ENCODE results near the gene RSPH6A. TPM values are rescaled to one million over a fixed set of nuclear protein-coding genes. Genes with fewer than 3 reads are reported as not detected.

RSPH6A gene
- total RNA-seq, 1 experiment from 2014 or later = 0.52 TPM

DNA sequence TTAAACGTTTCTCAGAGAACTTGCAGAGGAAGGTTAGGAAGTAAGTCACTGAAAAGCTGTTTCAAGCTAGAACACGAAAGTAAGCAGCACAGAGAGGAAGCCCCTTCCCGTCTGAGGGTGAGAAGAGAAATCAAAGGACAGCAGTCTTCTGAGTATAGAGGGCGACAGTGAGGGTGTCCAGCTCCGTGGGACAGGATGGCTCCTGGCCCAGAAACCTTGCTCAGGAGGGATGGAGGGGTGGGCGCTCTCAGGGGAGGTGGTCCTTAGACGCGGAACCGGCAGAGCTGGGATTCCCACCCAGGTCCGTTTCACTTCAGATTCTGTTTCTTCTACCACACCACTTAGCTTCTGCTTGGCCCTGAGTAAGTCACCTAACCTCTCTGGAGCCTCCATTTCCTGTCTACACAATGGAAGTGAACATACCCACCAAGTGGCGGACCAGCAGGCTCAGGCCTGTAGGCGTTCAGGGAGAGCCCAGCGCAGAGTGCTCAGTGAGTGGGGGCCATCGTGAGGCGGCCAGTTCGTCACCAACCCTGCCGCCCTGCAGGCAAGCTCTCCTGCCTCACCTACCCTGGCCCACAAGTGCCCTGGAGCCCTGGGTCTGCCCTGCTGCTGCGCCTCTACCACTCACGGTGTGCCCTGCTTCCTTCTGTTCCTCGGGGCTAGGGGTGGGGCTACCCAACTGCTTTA, 5.5 kb upstream of the RSPH6A start:
- no peak overlapping the region for H3K27ac Mint-ChIP-seq (ENCODE audit: unreplicated experiment)
- TF ChIP-seq CTCF (IDR thresholded peaks at IDR 0.05; ENCODE audit: unreplicated experiment) = no peak
- H3K36me3 Mint-ChIP-seq (ENCODE audit: insufficient read depth, unreplicated experiment) = peaks cover 59% of the 10 kb centered on the region
- no peak for DNase-seq
- H3K27me3 Mint-ChIP-seq (ENCODE audit: unreplicated experiment) = no peaks in the 10 kb centered on the region
- intact Hi-C loops (cut with micrococcal nuclease; ENCODE audit: unreplicated experiment) = no loop called here
- no peak overlapping the region for H3K4me3 Mint-ChIP-seq (ENCODE audit: low read depth, unreplicated experiment)
- CTCF ChIA-PET = no interaction called here
- no peaks in the 10 kb centered on the region for H3K4me1 Mint-ChIP-seq (ENCODE audit: low read depth, unreplicated experiment)
- no TSS peak for BruUV-seq (replicated peaks)
- H3K9me3 Mint-ChIP-seq (ENCODE audit: low read depth, unreplicated experiment) = no peaks in the 10 kb centered on the region

DNA sequence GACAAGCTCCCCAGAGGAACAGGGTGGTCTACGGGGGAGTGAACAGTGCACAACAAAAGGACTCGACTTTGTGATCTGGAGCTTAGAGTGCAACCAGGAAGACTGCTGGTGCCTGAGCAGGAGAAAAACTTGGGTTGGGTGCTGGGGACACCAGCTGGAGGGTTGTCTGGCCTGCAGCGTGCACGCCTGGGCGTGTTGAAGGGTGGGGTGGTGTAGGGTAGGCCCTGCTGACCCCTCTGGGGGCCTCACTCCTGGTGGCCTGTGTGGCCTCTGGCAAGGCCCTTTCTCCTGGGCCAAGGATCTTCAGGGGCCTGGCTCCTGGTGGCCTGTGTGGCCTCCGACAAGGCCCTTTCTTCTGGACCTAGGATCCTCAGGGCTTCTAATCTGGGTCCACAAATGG, 4.7 kb upstream of the RSPH6A start:
- Mint-ChIP-seq H3K4me3 (ENCODE audit: low read depth, unreplicated experiment) (no peak overlapping the region), H3K4me1 (ENCODE audit: low read depth, unreplicated experiment) (no peaks in the 10 kb centered on the region), H3K27me3 (ENCODE audit: unreplicated experiment) (no peaks in the 10 kb centered on the region), H3K27ac (ENCODE audit: unreplicated experiment) (peak overlapping the region; percentile 83), H3K36me3 (ENCODE audit: insufficient read depth, unreplicated experiment) (peaks cover 58% of the 10 kb centered on the region), H3K9me3 (ENCODE audit: low read depth, unreplicated experiment) (no peaks in the 10 kb centered on the region)
- DNase-seq = no peak
- no peak for TF ChIP-seq CTCF (IDR thresholded peaks at IDR 0.05; ENCODE audit: unreplicated experiment)
- BruUV-seq (replicated peaks) = no TSS peak
- CTCF ChIA-PET = no interaction called here
- intact Hi-C loops (cut with micrococcal nuclease; ENCODE audit: unreplicated experiment) = no loop called here

DNA sequence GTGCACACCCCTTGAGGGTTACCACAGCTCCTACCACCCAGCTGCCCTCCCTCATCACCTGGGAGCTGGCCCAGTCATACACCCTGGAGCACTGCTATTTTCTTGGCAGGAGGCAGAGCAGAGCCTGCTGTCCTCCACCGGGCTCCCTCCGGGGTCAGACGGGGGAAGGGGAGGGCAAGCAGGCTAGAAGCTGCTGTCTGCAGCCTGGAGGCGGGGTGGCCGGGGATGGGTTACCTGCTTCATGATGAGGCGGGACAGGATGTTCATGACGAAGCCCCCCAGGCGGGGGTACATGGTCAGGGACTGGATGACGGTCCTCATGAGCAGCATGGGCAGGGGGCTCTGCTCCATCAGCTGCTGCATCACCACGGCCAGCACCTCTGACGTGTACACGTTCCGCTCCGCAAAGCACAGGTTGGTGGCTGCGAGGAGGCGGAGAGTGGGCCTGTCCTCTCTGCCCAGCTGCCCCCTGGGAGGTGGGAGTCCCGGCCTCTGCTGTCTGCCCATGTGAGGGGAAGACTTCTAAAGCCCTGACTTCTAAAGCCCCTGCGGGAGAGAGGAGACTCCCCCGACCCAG, 2.7 kb upstream of the RSPH6A start:
- no peak for DNase-seq
- Mint-ChIP-seq H3K4me1 (ENCODE audit: low read depth, unreplicated experiment) (no peaks in the 10 kb centered on the region), H3K36me3 (ENCODE audit: insufficient read depth, unreplicated experiment) (peaks cover 58% of the 10 kb centered on the region), H3K27ac (ENCODE audit: unreplicated experiment) (no peak overlapping the region), H3K9me3 (ENCODE audit: low read depth, unreplicated experiment) (no peaks in the 10 kb centered on the region), H3K4me3 (ENCODE audit: low read depth, unreplicated experiment) (no peak overlapping the region), H3K27me3 (ENCODE audit: unreplicated experiment) (no peaks in the 10 kb centered on the region)
- TF ChIP-seq CTCF (IDR thresholded peaks at IDR 0.05; ENCODE audit: unreplicated experiment) = no peak
- intact Hi-C loops (cut with micrococcal nuclease; ENCODE audit: unreplicated experiment) = loop anchor here (1.0 kb wide), 1 partner anchor 64 kb away; no protein-coding TSS in a partner anchor
- no TSS peak for BruUV-seq (replicated peaks)
- CTCF ChIA-PET = interaction anchor here (0.8 to 1.4 kb wide), 2 partner anchors 49 to 65 kb away, joined by 3 to 18 read pairs; partner anchors contain the start of gene SIX5

DNA sequence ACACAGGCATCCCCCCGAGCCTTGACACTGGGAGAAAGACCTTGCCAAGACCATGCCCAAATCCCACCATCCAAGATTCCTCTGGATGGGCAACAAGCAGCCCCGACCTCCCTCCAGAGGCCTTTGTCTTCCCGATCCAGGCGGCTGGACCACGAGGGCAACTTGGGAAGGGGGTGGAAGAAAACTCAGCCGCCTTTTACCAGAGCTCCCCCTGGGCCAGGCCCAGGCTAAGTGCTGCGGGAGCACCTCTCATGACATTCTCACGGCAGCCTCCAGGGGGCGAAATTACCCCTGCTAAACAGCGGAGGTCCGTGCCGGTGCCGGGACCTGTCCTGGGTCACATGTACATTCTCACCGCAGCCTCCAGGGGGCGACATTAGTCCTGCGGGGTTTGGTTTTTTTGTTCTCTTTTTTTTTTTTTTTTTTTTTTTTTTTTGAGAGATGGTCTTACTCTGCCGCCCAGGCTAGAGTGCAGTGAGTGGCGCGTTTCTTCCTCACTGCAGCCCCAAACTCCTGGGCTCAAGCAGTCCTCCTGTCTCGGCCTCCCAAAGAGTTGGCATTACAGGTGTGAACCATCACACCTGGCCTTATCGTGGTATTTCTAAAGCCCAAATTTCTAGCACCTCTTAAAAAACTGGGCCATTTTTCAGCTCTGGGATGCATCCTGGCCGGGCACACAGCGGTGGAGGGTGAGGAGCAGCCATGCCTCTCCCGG, 2.1 kb upstream of the RSPH6A start:
- intact Hi-C loops (cut with micrococcal nuclease; ENCODE audit: unreplicated experiment) = loop anchor here (1.0 kb wide), 1 partner anchor 65 kb away; no protein-coding TSS in a partner anchor
- Mint-ChIP-seq H3K27me3 (ENCODE audit: unreplicated experiment) (no peaks in the 10 kb centered on the region), H3K4me3 (ENCODE audit: low read depth, unreplicated experiment) (no peak overlapping the region)

More for the DNA sequence above, 2.1 kb upstream of the RSPH6A start:
- peak; percentile 97 for TF ChIP-seq CTCF (IDR thresholded peaks at IDR 0.05; ENCODE audit: unreplicated experiment)
- peak; percentile 98 for DNase-seq
- Mint-ChIP-seq H3K27ac (ENCODE audit: unreplicated experiment) (no peak overlapping the region), H3K36me3 (ENCODE audit: insufficient read depth, unreplicated experiment) (peaks cover 63% of the 10 kb centered on the region), H3K9me3 (ENCODE audit: low read depth, unreplicated experiment) (no peaks in the 10 kb centered on the region), H3K4me1 (ENCODE audit: low read depth, unreplicated experiment) (no peaks in the 10 kb centered on the region)
- CTCF ChIA-PET = interaction anchor here (0.5 to 1.4 kb wide), 27 partner anchors 9 to 792 kb away, joined by 3 to 18 read pairs (median 5); partner anchors contain the start of genes CCDC61, DMWD, FOXA3 and IRF2BP1
- BruUV-seq (replicated peaks) = no TSS peak
